Endothelial cell of umbilical vein (primary cell): ENCODE results near the gene CCDC6. TPM values are rescaled to one million over a fixed set of nuclear protein-coding genes. Genes with fewer than 3 reads are reported as not detected.

Source experiments
- BruUV-seq: library from RNA; stranded (reverse); fragments of 400-500 nt; replicated peaks from 2 replicates; lab custom pipeline; 2021; lab: Mats Ljungman, UMichigan
- CTCF ChIA-PET: fragments of 300-600, 350-600 bp; sonication (Branson Sonifier 250); formaldehyde crosslinking; loops from one replicate; lab custom pipeline; 2021; ENCODE audit warnings: antibody characterized with exemption, inconsistent platforms; lab: Charles Lee
- POLR2A ChIA-PET: fragments of 300-600, 350-600 bp; sonication (Branson Sonifier 250); formaldehyde crosslinking; loops from one replicate; lab custom pipeline; 2021; ENCODE audit warnings: antibody characterized with exemption, inconsistent platforms; lab: Charles Lee
- DNase-seq: peaks from one replicate; pipeline ENCODE4 v3.0.0-alpha.2; 2011; ENCODE audit warnings: low read depth, low spot score
- FAIRE-seq: peaks from 2 replicates; lab custom pipeline; 2011; peaks lifted over from hg19 to GRCh38; lab: Jason Lieb, UNC
- H2AFZ ChIP-seq: 2 replicates; pipeline ENCODE4 v1.6.0; 2012; ENCODE audit warnings: low read depth, low read length, control low read depth, inconsistent platforms
- H3K27ac ChIP-seq: 2 replicates; pipeline ENCODE4 v1.5.1; 2011; ENCODE audit warnings: low read depth, mild to moderate bottlenecking, control low read depth, low read length, moderate library complexity; ENCODE audit not compliant: insufficient read depth
- H3K27me3 ChIP-seq, 2 experiments: 2 replicates each; pipeline versions ENCODE4 v1.6.0 to v1.6.1; 2011; ENCODE audit warnings: low read length in 2 of 2, mixed read lengths in 1 of 2; ENCODE audit not compliant: control insufficient read depth in 2 of 2, insufficient read depth in 2 of 2
- H3K36me3 ChIP-seq, 2 experiments: 2 replicates in 1 of 2; 3 replicates in 1 of 2; pipeline ENCODE4 v1.5.1; 2011; ENCODE audit warnings: low read length in 2 of 2, mild to moderate bottlenecking in 1 of 2, moderate library complexity in 1 of 2; ENCODE audit not compliant: control insufficient read depth in 2 of 2, insufficient read depth in 2 of 2; ENCODE audit errors: extremely low read depth in 1 of 2
- H3K4me1 ChIP-seq: 3 replicates; pipeline ENCODE4 v1.5.1; 2011; ENCODE audit warnings: mild to moderate bottlenecking, low read length; ENCODE audit not compliant: control insufficient read depth, insufficient read depth; ENCODE audit errors: extremely low read depth
- H3K4me2 ChIP-seq: 2 replicates; pipeline ENCODE4 v1.6.1; 2011; ENCODE audit warnings: low read length, control low read depth, mixed read lengths; ENCODE audit not compliant: insufficient read depth
- H3K4me3 ChIP-seq, 3 experiments: fragments of 200-600 bp in 1 of 3; sonication (generic), shearing (Covaris generic) in 1 of 3; replicated peaks in 1 of 3; 2 replicates each; pipeline ENCODE4 v1.5.1; 2011 to 2016; ENCODE audit warnings: control low read depth in 3 of 3, low read length in 3 of 3, mild to moderate bottlenecking in 2 of 3, inconsistent platforms in 1 of 3, low read depth in 1 of 3, moderate library complexity in 1 of 3; ENCODE audit not compliant: insufficient read depth in 1 of 3
- H3K79me2 ChIP-seq: 2 replicates; pipeline ENCODE4 v1.6.0; 2012; ENCODE audit warnings: low read length, inconsistent platforms; ENCODE audit not compliant: control insufficient read depth, insufficient read depth
- H3K9ac ChIP-seq: replicated peaks from 2 replicates; pipeline ENCODE3; 2011; ENCODE audit warnings: low read length, control low read depth; ENCODE audit not compliant: insufficient read depth; ENCODE audit errors: extremely low read depth
- H3K9me1 ChIP-seq: replicated peaks from 3 replicates; pipeline ENCODE4 v1.6.0; 2011; ENCODE audit warnings: mild to moderate bottlenecking, low read length; ENCODE audit not compliant: control insufficient read depth, insufficient read depth; ENCODE audit errors: extremely low read depth
- H3K9me3 ChIP-seq: replicated peaks from 2 replicates; pipeline ENCODE4 v1.5.1; 2012; ENCODE audit warnings: low read length, inconsistent platforms; ENCODE audit not compliant: control insufficient read depth, insufficient read depth
- H4K20me1 ChIP-seq: replicated peaks from 2 replicates; pipeline ENCODE3; 2011; ENCODE audit warnings: mild to moderate bottlenecking, low read length; ENCODE audit not compliant: control insufficient read depth, insufficient read depth; ENCODE audit errors: extremely low read depth
- CTCF ChIP-seq, 2 donors: IDR thresholded peaks; 1 replicate in 1 of 2; 2 replicates in 1 of 2; pipeline ENCODE4 v1.5.1; 2011; ENCODE audit warnings: low read length in 2 of 2, mild to moderate bottlenecking in 2 of 2, moderate library complexity in 2 of 2, control low read depth in 1 of 2, inconsistent platforms in 1 of 2, low read depth in 1 of 2; ENCODE audit not compliant: insufficient read depth in 1 of 2; ENCODE audit errors: extremely low read depth in 1 of 2
- JUN ChIP-seq: IDR thresholded peaks from 2 replicates; pipeline ENCODE4 v1.6.1; 2011; ENCODE audit warnings: borderline replicate concordance, low read depth; ENCODE audit not compliant: insufficient read length, insufficient read depth
- dilution Hi-C: fragments of 300-500 bp; cut with MboI; formaldehyde crosslinking; loops from one replicate; pipeline ENCODE4 v1.15.0; 2019; ENCODE audit warnings: low sequenced_read_pairs; ENCODE audit not compliant: extremely low pct_ligation_motif_present
- intact Hi-C: fragments of 100-400 bp; cut with micrococcal nuclease; formaldehyde crosslinking; loops from one replicate; pipeline ENCODE4 v1.10.0; 2022
- polyA plus RNA-seq, 4 experiments: library from polyadenylated mRNA; depleted of rRNA in 3 of 4; stranded (reverse) in 3 of 4; unstranded in 1 of 4; fragments of >200 nt; gene quantifications; 2 replicates each; pipeline versions ENCODE4 v1.2.1 to v1.2.3, GENCODE V29; 2011 to 2012; ENCODE audit warnings: missing spikeins in 1 of 4
- total RNA-seq: library from RNA; stranded (reverse); gene quantifications from 2 replicates; pipeline ENCODE4 v1.2.3, GENCODE V29; 2021

The CCDC6 gene
- total and polyA plus RNA-seq, 2 donors (not counting 3 experiments of a cell fraction or from before 2014, with no cell fraction given), result 16.8 to 36.8 TPM

- CTCF ChIA-PET, result interaction anchor here (0.7 to 3.9 kb wide), 9 partner anchors 8 to 226 kb away, joined by 3 to 21 read pairs (median 4); no protein-coding TSS in a partner anchor
- Histone ChIP-seq H3K4me3 (no peak overlapping the region), H3K4me1 (no peaks in the 10 kb centered on the region), H4K20me1 (no peaks in the 10 kb centered on the region), H2AFZ (no peak overlapping the region), H3K4me2 (no peak overlapping the region), H3K27ac (no peak overlapping the region), H3K79me2 (no peaks in the 10 kb centered on the region), H3K36me3 (peaks cover 0 to 29% of the 10 kb centered on the region in 2 experiments), H3K9ac (no peak overlapping the region), H3K9me1 (no peaks in the 10 kb centered on the region), H3K27me3 (no peaks in the 10 kb centered on the region), H3K9me3 (no peaks in the 10 kb centered on the region)
- TF ChIP-seq CTCF (IDR thresholded peaks at IDR 0.05; ENCODE audit: extremely low read depth in 1 of 2, insufficient read depth in 1 of 2, low read depth in 1 of 2, low read length in 2 of 2) (peak; percentile 70 to 82), JUN (no peak)
- intact Hi-C loops, result loop anchor here (1.0 to 5.0 kb wide), 3 partner anchors 183 to 1026 kb away; no protein-coding TSS in a partner anchor
- DNase-seq (peak; percentile 71), FAIRE-seq (peak; percentile 84)
- dilution Hi-C loops, result no loop called here
- BruUV-seq, result no TSS peak
- POLR2A ChIA-PET, result no interaction called here
These were observed 97.3 kb downstream of the CCDC6 start for GRCh38 chr10:59808896-59809643.
